C4-2B (cell line): ENCODE results near the gene RTN4.

Experiments used
- ZFX ChIP-seq: fragments of 450-650 bp; IDR thresholded peaks from 2 replicates; pipeline ENCODE4 v1.6.1; 2017
- TF ChIP-seq, protein P1 (sequence below): fragments of 450-650 bp; conservative IDR thresholded peaks from 2 replicates; pipeline ENCODE4 v1.5.1; 2017; ENCODE audit warnings: mild to moderate bottlenecking

DNA sequence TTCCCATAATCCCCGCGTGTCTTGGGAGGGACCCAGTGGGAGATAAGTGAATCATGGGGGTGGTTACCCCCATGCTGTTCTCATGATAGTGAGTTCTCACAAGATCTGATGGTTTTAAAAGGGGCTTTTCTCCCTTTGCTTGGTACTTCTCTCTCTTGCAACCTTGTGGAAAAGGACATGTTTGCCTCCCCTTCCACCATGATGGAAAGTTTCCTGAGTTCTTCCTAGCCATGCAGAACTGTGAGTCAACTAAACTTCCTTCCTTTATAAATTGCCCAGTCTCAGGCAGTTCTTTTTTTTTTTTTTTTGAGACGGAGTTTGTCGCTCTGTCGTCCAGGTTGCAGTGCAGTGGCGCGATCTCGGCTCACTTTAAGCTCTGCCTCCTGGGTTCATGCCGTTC lies 26.5 kb upstream of the RTN4 start:
- TF ChIP-seq, protein P1, sequence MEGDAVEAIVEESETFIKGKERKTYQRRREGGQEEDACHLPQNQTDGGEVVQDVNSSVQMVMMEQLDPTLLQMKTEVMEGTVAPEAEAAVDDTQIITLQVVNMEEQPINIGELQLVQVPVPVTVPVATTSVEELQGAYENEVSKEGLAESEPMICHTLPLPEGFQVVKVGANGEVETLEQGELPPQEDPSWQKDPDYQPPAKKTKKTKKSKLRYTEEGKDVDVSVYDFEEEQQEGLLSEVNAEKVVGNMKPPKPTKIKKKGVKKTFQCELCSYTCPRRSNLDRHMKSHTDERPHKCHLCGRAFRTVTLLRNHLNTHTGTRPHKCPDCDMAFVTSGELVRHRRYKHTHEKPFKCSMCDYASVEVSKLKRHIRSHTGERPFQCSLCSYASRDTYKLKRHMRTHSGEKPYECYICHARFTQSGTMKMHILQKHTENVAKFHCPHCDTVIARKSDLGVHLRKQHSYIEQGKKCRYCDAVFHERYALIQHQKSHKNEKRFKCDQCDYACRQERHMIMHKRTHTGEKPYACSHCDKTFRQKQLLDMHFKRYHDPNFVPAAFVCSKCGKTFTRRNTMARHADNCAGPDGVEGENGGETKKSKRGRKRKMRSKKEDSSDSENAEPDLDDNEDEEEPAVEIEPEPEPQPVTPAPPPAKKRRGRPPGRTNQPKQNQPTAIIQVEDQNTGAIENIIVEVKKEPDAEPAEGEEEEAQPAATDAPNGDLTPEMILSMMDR, result no peak
- no peak for TF ChIP-seq ZFX
